GM19328 (cell line): Measurements from ENCODE around the gene SYT7.

Experiments used
- ATAC-seq: cut with Tn5 transposase; IDR thresholded peaks from one replicate; pipeline ENCODE4 v1.9.1; 2021; ENCODE audit warnings: mild to moderate bottlenecking, moderate library complexity; ENCODE audit not compliant: unreplicated experiment

Gene SYT7

DNA sequence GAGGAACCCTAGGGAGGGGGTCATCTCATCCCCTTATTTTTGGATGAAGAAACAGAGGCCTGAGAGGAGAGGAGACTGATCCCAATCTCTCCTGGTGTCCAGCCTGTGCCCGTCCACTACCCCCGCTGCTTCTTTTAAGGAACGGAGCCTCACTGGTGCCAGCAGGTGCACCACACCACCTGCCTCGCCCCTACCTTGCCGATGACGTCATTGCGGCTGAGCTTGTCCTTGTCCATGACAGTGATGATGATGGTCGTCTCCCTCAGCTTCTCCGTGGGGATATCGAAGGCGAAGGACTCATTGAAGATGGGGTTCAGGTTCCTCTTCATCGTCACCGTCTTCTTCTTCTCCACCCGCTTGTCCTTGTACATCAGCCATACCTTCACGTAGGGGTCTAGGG, 58.0 kb downstream of the SYT7 start:
- no peak for ATAC-seq

DNA sequence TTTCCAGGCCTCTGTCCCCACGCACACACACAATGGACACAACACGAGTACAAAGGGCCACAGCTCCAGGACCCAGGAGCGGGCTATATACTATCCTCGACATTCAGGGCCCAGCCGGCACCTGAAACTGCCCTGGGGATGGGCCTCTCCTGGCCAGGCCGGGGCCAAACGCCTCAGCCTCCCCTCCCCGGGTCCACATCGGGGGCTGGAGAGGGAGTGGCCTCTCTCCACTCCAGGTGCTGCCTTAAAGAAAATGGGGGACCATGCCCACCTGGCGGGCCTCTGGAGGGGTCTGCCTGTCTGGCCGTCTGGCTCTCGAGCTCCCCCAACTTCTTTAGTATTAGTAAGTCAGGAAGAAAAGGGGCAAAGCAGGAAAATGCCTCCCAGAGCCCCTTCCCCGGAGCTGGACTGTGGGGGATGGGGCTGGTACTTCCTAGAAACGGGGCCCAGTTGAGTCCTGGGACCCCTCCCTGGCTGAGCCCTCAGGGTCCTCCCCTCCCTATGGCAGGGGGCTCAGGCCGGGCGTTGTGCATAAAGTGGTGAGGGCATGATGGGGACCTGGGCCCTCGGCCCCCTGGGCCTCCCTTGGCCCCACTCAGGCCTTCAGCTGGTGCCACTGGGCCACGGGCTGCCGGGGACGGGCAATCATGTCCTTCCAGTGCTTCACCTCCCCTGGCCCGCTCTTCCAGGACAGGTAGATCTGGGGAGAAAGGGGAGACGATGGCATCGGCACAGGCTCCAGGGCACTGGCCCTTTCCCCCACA, 62.7 kb downstream of the SYT7 start:
- ATAC-seq = no peak

DNA sequence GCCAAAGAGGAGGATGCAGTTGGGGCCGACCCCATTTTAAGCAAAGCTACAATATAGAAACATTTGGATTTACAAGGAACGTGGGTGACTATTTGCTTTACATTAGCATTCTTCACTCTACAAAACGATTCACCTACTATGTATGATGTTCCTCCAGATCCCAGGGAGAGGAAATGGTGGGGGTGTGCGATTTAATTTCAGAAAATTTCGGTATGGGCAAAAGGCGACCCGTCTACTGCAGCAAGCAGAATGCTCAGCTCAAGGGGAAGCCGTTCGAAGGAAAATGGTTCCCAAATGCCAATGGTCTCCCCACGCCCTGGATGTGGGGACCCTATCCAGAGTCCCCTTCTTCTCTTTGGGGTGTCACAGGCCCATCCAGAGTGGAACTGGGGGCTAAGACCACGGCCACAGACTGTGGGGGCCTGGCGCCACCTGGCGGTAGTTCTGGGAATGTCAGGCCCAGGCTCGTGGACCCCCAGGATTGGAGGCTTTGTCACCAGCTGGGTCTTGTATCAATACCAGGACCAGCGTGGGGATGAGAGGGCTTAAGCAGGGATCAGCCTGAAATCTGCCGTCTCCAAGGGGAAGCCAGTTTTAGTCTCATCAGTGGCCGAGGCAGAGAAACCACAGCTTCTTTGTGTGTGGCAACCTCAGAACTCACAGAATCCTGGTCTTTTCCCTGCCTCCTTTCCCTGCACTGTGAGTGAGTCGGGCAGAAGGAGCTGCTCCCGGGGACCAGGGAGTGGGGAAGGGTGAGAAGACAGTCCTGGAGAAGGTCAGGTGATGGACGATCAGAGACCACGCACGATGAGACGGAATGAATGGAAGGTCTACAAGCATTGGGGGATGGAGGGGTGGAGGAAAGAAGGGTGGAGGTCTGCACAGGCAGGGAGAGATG, 64.0 kb downstream of the SYT7 start:
- ATAC-seq = no peak

DNA sequence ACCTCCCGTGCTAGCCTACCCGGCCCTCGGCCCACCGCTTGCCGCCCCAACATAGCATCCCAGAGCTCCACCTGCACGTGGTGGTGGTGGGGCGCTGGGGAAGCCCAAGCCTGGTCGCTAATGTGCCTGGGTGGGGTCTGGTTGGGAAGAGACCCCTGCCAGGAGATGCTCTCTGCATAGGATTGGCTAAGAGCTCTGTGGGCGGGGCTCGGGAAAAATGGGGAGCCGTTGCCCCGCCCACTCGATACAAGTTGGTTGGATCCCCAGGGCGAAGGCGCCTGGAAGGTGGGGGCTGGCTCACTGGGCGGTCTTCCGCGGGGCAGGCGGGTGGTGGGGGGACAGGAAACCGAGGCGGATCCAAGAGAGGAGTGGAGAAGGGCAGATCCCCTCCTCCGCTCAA, 64.7 kb downstream of the SYT7 start:
- no peak for ATAC-seq

GRCh38 chr11:61515686-61516085, 65.2 kb downstream of the SYT7 start:
- ATAC-seq = no peak

GRCh38 chr11:61514050-61514917, 66.6 kb downstream of the SYT7 start:
- no peak for ATAC-seq

DNA sequence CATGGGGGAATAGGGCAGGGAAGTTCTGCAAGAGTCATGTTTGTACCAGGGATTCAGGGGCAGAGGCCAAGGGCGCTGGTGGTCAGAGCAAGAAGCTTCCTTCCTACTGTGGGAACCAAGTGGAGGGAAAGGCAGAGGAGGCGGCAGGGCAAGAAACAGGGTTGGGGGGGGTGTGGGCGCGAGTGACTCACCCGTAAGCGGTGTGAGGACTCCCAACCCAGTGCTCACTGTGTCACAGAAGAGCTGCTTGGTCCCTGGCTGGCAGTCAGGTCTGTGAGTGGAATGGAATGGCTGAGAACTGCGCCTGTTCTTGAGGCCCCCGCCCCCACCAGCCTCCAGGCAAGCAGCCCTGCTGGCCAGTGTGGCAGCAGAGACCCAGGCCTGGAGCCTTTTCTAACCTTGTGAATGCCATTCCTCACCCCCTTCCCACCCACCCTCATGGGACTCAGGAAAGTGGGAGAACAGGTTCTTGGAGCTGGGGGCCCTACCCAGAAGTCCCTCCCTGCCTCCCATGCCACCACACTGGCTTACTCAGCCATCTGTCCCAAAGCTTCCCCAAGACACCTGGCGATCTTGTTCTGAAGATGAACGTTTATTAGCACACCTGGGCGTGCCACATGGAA, 67.6 kb downstream of the SYT7 start:
- no peak for ATAC-seq

GRCh38 chr11:61512435-61512834, 68.4 kb downstream of the SYT7 start:
- no peak for ATAC-seq

- ATAC-seq = no peak
These were observed 69.5 kb downstream of the SYT7 start for GRCh38 chr11:61511383-61511782.

DNA sequence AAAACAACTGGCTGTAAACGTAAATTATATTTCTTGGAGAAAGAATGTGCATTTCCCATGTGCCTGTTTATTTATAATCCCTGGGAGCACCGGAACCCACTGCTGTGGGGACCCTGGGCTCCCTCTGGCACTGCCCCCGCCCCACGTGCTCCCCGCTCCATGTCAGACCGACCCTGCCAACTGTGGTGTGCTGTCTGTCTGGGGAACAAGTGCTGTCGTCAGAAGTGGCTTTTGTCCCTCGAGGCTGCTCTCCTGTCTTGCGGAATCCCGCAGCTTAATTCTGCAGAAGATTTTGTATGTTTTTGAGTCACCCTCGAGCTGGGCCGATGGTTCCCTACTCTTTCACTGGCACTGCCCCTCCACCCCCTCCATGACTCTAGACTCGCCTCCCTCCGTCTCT, 69.9 kb downstream of the SYT7 start:
- no peak for ATAC-seq

DNA sequence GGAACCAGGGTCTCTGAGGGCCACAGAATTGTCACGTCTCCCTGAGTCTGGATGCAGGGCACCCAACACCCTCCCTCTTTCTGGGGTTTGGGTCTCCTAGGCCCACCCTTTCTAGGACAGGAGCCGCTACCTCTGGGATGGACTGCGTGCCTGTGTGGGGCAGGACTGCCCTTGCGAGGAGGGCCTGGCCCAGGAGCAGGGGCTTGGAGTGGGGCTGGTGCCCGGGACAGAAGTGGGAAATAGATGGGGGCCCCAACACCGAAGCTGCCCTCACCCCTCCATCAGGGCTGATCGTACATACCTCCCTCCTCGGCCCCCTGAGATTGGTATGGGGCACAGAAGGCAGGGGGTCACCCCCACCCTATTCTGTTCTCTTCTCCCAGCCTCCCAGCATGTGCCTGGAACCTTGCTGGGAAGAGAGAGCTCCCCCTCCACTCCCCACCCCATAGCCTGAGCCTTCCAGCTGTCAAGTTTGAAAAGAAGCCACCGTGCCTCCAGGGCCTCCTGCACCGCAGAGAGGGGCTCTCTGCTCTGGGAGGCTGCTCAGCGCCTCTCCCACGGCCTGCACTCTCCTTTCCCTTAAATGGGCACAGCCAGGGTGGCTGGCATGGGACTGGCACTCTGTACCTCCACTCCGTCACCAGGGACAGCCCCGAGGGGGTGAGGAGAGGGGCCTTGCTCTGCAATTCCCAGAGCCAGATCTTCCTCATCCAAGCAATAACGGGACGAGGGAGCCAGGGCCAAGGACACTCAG, 70.5 kb downstream of the SYT7 start:
- ATAC-seq = no peak

DNA sequence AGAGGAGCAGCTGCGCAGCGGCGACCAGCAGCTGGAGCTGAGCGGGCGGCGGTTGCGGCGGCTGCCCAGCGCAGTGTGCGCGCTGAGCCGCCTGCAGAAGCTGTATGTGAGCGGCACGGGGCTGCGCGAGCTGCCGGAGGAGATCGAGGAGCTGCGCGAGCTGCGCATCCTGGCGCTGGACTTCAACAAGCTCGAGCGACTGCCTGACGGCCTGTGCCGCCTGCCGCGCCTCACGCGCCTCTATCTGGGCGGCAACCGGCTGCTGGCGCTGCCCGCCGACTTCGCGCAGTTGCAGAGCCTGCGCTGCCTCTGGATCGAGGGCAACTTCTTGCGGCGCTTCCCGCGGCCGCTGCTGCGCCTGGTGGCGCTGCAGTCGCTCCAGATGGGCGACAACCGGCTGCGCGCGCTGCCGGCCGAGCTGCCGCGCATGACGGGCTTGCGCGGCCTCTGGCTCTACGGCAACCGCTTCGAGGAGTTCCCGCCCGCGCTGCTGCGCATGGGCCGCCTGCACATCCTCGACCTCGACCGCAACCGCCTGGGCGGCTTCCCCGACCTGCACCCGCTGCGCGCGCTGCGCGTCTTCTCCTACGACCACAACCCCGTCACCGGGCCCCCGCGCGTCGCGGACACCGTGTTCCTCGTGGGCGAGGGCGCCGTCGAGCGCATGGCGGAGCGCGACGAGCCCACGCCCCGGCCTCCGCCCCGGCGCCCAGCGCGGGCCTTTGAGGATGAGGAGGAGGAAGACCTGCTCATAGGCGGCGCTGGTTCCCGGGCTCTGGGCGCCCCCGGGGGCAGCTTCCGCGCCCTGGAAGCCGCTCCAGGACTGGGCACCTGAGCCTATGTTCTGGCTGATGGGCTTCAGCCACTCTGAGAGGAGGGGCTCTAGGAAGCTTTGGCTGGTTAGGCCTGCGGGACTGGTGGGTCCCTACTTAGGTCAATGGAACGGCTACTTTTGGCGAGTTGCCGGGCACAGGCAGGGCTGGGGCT, 71.5 kb downstream of the SYT7 start:
- ATAC-seq = no peak

DNA sequence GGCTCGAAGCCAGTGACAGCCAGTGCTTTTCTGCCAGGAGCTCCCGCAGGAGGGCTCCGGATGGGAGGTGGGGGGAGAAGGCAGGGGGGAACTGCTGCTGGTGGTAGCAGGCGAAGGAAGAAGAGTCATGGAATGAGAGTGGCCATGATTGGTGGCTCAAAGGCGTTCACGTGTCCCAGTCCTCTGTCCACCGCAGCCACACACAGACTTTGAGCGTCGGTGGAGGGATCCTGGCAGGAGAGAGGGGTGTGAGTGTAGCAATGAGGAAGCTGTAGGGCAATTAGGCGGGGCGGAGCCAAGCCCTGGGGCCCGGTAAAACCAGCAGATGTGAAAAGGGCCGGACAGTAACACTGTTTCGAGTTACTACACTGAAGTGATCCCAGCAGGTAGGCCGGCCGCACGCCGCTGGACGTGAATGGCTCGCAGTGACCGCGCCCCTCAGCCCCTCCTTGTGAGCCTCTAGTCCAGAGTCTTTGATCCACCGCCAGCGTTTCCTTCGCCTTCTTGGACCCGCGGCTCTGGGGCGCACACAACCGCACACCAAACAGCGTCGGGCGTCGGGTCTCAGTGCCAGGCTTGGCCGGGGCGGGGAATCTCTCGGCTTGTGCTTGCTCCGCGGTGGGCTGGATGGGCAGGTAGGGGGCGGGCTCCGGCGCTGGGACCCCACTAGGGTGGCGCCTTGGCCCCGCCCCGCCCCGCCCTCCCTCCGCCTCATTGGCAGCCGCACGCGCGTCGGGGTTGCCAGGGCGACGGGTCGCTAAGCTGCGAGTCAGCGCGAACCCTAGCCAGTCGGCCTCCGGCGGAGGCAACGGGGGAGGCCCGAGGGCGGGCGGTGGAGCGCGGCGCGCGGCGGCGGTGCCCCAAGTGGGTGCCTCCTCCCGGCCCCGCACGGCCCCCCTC, 72.7 kb downstream of the SYT7 start, which contains the start of gene LRRC10B:
Gene LRRC10B (plus strand): TSS at position 788 of the 900 bp plus-strand sequence. CDS start 250 bp downstream, outside the sequence.
- ATAC-seq = no peak

DNA sequence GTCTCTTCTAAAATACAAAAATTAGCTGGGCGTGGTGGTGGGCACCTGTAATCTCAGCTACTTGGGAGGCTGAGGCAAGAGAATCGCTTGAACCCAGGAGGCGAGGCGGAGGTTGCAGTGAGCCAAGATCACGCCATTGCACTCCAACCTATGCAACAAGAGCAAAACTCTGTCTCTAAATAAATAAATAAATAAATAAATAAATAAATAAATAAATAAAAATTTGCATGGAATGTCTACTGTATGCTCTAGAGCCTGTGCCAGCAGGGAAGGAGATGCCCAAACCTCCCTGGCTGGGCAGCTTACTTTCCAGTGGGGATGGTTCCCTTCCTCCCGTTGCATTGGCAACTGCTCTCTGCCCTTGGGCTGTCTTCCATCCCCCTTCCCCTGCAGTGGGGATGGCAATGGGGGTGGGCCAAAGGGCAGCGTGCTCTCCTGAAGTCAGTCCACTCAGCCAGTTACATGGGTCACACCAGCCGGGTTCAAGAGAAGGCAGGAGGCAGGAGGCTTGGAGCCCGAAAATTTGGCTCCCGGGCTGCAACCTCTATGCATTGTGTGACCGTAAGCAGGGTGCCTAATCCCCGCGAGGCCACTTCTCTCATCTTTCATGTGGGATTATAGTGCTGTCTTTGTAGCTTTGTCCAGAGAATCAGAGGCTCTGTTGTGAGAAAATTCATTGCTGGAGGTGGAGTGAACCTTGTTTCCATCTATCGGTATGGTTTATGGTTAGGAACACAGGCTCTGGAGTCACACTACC, 73.7 kb downstream of the SYT7 start:
- no peak for ATAC-seq

DNA sequence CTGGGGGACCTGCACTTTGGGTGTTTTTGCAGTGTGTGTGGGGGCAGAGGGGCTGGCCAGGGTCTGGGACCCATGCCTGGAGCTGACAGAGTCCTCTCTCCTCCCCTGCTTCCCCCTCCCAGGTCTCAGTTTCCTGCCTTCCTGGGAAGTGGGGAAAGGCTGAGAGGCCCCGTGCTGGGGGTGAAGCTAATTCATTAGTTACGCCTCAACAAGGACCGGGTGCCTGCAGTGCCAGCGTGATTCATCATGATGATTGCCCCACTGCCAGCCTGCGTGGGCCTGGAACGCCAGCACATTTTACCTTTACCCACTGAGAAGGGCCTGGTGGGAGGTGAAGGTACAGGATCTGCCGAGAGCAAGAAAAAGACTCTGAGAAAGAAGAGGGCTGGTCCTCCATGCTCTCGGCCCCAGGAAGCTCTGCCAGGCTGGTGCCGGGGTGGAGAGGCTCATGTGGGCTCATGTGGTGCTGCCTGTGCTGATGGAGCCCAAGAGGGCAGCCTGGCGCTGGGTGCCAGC, 75.2 kb downstream of the SYT7 start:
- no peak for ATAC-seq

GRCh38 chr11:61505106-61505505, 75.8 kb downstream of the SYT7 start:
- ATAC-seq = no peak
